Right forelimb (tissue), 1 donor: ENCODE results near the gene LANCL2.

Experiments
- DNase-seq: peaks from one replicate; pipeline ENCODE4 v3.0.0-alpha.2; 2018

The LANCL2 gene

GRCh38 chr7:55472928-55473725 lies 108.0 kb downstream of the LANCL2 start:
- no peak for DNase-seq

- no peak for DNase-seq
Observed at GRCh38 chr7:55473932-55474331, 108.8 kb downstream of the LANCL2 start.

- DNase-seq = no peak
Observed at GRCh38 chr7:55474944-55475854, 110.1 kb downstream of the LANCL2 start.

GRCh38 chr7:55475855-55476803 lies 111.0 kb downstream of the LANCL2 start:
- no peak for DNase-seq

- DNase-seq = no peak
Observed at GRCh38 chr7:55476852-55477780, 112.0 kb downstream of the LANCL2 start.

- no peak for DNase-seq
Observed at GRCh38 chr7:55477781-55478374, 112.7 kb downstream of the LANCL2 start.

GRCh38 chr7:55478700-55479099 lies 113.6 kb downstream of the LANCL2 start:
- DNase-seq = no peak

GRCh38 chr7:55481155-55481554 lies 116.0 kb downstream of the LANCL2 start:
- DNase-seq = no peak

- DNase-seq = no peak
Observed at GRCh38 chr7:55483046-55483445, 117.9 kb downstream of the LANCL2 start.
